Measurements from ENCODE around the gene AMDHD2.

DNA sequence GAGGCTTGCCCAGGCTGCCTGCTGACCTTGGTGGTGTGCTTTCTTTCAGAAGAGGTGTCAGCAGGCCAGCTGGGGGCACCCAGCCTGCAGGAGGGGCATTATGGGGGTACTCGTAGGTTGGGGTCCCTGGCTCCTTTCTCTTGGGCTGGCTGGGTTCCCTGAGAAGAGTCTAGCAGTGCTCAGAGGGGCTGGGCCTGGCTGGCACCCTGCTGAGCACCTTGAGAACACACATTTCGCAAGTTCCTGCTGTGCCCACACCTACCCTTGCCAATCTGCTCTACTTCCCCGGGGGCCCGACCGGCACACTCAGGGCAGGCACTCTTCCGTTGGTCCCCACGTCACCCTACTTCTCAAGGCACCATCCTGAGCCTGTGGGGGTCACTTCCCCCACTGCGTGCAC is 6.0 kb downstream of the AMDHD2 start:
- TF ChIP-seq, protein P1, sequence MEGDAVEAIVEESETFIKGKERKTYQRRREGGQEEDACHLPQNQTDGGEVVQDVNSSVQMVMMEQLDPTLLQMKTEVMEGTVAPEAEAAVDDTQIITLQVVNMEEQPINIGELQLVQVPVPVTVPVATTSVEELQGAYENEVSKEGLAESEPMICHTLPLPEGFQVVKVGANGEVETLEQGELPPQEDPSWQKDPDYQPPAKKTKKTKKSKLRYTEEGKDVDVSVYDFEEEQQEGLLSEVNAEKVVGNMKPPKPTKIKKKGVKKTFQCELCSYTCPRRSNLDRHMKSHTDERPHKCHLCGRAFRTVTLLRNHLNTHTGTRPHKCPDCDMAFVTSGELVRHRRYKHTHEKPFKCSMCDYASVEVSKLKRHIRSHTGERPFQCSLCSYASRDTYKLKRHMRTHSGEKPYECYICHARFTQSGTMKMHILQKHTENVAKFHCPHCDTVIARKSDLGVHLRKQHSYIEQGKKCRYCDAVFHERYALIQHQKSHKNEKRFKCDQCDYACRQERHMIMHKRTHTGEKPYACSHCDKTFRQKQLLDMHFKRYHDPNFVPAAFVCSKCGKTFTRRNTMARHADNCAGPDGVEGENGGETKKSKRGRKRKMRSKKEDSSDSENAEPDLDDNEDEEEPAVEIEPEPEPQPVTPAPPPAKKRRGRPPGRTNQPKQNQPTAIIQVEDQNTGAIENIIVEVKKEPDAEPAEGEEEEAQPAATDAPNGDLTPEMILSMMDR (conservative IDR thresholded peaks at IDR 0.05; ENCODE audit: low read length) = no peak
- no peak for TF ChIP-seq EZH2phosphoT487 (IDR thresholded peaks at IDR 0.05; ENCODE audit: borderline replicate concordance)
